Measurements from ENCODE around the gene ITFG1. TPM values are rescaled to one million over a fixed set of nuclear protein-coding genes. Genes with fewer than 3 reads are reported as not detected.

ITFG1 gene
- total and polyA plus RNA-seq, 9 of the 15 experiments (the other 6 are each of a cell fraction or from before 2014, with no cell fraction given), result 17.1 to 83.5 (median 35.8) TPM

DNA sequence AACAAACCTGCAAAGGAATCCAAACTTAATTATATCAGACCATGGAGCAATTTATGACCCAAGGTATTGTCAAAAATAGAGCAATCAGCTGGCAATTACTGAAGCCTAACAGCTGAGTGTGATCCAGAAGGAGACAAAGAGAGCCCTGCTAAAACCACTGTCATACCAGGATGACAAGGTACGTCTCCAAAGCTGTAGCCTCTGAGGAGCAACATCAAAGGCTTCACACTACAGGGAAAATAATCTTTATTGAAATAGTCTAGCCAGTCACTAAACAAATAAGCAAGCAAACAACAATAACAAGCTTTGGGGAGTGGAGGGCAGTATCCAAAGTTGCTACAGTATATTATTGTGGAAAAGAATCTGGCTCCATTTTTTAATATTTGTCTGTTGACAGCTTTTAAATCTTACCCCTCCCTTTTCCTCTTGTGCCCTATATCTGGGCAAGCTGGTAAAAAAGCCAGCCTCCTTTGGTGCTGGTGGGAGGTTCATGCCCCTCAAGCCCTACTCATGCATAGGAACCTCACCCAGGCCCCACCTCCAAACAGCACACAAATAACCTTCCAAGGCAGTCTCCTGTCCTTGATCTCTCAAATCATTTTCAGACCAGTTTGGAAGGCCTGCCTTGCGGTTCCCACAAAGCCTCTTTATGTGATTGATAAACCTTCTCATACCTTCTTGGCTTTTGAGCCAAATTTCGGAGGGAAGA lies 73.7 kb downstream of the ITFG1 start (continued):
- TF ChIP-seq, protein P1, sequence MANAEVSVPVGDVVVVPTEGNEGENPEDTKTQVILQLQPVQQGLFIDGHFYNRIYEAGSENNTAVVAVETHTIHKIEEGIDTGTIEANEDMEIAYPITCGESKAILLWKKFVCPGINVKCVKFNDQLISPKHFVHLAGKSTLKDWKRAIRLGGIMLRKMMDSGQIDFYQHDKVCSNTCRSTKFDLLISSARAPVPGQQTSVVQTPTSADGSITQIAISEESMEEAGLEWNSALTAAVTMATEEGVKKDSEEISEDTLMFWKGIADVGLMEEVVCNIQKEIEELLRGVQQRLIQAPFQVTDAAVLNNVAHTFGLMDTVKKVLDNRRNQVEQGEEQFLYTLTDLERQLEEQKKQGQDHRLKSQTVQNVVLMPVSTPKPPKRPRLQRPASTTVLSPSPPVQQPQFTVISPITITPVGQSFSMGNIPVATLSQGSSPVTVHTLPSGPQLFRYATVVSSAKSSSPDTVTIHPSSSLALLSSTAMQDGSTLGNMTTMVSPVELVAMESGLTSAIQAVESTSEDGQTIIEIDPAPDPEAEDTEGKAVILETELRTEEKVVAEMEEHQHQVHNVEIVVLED (CRISPR knock-in tag; IDR thresholded peaks at IDR 0.05), result no peak
- no peak for TF ChIP-seq PURB (CRISPR knock-in tag; IDR thresholded peaks at IDR 0.05; ENCODE audit: low read depth)
- no peak for TF ChIP-seq ZC3H4 (CRISPR knock-in tag; IDR thresholded peaks at IDR 0.05; ENCODE audit: borderline replicate concordance)
- TF ChIP-seq SMARCE1 (IDR thresholded peaks at IDR 0.05), result no peak
- no peak for TF ChIP-seq ZBTB1 (CRISPR knock-in tag; IDR thresholded peaks at IDR 0.05; ENCODE audit: borderline replicate concordance, low read depth)
- TF ChIP-seq ZNF316 (IDR thresholded peaks at IDR 0.05), result no peak
- TF ChIP-seq ZNF668 (CRISPR knock-in tag; IDR thresholded peaks at IDR 0.05), result no peak
- TF ChIP-seq HIVEP1 (CRISPR knock-in tag; IDR thresholded peaks at IDR 0.05), result no peak
- TF ChIP-seq KDM2B (CRISPR knock-in tag; IDR thresholded peaks at IDR 0.05), result no peak
- TF ChIP-seq ZNF354B (CRISPR knock-in tag; IDR thresholded peaks at IDR 0.05), result no peak
- TF ChIP-seq ZNF23 (CRISPR knock-in tag; IDR thresholded peaks at IDR 0.05), result no peak
